Measurements from ENCODE around the gene STON2.

The STON2 gene

DNA sequence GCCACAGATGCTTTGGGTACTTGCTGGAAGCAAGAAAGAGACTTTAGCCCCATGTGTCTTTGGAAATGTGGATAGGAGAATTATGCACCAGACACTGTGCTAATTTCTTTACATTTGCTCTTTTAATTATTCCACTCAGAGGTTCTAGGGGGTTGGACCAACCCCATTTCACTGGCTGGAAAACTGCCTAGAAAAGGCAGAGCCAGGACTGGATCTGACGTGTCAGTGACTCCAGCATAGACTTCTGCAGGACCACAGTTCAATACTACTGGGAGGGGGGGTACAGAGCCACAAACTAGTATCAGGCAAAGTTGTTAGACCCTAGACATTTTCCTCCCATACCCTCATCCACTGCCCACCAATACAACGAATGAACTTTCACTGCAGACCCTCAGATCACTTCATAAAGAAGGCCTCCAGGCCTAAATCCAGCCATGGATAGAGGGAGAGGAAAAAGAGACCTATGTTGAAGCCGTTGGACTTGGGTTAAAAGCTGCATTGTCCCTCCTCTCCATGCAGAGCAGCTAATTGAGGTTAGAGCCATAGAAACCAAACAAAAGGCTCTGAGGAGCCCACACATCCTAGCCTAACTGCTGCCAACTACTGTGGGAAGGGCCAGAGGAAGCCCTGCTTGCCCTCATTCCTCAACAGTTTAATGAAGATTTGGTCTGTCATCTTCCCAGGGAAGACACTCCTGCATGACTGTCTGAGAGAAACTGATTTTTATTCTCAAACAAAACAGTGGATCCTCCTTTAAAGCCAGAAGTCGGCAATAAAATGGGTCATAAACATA lies 68.7 kb downstream of the STON2 start:
- no peak for DNase-seq (ENCODE audit: low spot score)

DNA sequence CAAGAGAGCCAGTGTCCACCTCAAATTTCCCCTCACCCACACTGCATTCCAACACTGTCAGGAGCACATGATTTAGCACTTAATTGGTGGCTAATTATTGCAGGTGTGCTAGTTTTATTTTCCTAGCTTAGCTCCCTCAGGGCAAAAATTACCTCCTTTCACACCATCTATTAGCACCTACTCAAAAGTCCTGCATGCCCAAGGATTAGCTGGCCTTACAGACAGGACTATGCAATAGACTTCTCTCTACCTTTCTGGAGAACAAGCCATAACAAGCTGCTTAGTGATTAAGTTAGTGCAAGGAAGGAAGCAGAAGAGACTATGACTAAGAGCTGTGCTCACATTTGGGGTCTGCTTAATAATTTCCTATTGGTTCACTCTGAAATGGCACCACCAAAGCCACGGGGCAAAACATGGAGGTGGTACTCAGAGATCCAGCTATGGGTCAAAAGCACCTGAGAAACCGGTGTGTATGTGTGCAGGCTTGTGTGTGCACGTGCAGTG lies 69.5 kb downstream of the STON2 start:
- no peak for DNase-seq (ENCODE audit: low spot score)

DNA sequence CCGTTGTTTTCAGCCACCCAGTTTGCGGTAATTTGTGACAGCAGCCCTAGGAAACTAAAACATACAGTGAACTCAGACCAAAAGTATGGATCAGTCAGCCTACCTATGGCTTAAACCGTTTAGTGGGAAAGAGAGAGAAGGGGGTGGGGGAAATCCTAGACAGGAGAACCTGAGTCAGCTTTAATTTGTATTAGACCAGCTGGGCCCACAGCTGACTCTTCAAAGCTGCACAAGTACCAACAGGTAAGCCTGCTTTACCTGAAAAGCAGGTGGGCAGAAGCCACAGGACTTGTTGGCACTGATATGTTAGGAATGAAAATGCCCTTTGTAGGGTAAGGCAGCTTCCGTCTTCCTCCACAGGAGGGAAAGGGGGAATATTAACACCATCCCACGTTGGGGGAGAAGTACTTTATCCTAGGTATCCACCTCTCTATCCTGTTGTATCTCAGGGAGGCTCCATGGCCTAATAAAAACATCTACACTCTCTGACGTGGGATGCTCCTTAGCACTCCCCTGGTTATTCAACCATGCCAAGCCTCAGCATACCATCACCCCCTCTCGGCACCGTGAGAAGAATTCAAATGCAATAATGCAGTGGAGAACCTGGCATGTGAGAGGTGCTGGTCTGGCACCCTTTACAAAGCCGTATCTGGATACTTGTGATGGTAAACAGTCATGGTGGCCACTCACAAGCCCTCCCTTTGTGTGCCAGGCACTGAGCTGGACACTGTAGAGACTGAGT lies 70.3 kb downstream of the STON2 start:
- DNase-seq (ENCODE audit: low spot score), result no peak

DNA sequence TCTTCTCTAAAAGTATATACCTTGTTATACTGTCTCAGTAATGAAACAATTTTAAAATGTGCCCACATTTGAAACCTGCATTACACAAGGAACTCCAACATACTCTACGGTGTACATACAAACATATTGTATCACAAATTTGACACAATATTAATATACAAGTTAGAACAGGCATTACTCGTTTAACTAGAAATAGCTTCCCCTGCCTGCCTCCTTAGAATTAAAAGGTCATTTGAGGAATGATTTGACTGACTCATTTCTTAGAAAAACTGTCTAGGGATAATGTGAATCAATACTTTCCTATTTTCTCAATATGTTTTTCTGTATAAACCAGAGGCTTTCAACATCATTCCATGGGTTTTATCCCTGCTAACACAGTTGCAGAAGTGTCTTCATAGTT lies 73.7 kb downstream of the STON2 start:
- no peak for DNase-seq (ENCODE audit: low spot score)

DNA sequence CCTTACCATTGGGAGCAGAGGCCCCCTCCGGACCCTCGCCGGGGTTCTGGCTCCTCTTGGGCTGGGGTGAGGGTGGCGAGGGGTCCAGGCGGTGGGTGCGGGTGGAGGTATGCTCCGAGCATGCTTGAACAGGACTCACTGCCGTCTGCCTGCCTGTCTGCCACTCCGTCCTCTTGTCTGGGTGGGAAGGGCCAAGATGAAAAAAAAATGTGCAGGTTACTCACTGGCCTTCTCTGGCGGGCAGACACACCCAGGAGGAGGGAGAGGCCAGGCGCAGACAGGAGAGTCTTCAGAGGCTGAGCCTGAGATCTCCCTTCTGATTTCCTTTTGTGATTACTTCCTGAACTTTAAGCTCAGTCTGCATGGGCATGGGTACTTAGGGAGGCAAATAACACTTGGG lies 76.1 kb downstream of the STON2 start:
- DNase-seq (ENCODE audit: low spot score), result no peak

DNA sequence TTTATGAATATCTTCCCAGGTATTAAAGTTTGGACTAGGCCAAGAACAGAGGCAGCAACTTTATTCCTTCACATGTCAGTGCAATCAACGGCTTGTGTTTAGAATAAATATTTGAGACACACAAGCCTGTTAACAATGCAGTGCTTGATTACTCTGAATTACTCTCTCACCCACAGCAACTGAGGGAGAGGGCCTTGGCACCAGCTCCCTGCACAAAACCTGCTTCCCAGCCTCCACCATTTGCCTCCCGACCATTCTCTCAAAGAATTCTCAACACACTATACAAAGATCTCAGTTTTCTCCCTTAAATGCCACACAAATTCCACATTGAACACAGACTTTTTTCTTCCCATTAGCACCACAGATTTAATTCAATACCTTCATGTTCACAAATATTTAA lies 77.0 kb downstream of the STON2 start:
- no peak for DNase-seq (ENCODE audit: low spot score)

DNA sequence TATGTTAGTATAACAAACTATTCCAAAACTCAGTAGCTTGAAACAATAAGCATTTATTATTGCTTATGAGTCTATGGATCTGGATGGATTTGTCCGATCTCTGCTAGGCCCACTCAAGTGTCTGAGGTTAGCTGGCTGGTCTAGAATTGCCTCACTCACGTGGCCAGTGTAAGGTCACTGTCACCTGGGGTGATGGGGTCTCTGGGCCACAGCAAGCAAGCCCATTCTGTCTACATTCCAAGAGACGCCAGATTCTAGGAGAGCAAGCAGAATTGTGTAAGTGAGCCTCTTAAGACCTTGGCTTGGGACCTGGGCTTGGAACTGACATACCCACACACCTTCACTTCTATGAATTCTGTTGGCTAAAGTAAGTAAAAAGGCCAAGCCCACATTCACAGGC lies 80.2 kb downstream of the STON2 start:
- no peak for DNase-seq (ENCODE audit: low spot score)

DNA sequence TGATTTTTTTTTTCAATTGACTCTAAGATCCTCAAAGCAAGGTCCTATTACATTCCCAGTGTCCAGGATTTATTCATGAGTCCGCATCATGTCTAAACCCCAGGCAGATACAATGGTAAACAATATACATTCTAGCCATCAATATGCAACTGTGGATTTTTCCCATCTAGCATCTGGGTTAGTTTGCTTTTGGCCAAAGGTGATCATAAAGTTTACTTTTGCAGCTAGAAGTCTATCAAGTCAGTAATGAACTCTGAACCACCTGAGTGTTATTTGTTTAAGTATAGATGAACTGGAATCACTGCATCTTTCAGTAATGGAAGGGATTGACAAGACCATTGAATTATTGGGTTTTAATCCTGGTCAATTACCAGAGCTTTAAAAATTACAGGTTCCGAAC lies 80.8 kb downstream of the STON2 start:
- no peak for DNase-seq (ENCODE audit: low spot score)

DNA sequence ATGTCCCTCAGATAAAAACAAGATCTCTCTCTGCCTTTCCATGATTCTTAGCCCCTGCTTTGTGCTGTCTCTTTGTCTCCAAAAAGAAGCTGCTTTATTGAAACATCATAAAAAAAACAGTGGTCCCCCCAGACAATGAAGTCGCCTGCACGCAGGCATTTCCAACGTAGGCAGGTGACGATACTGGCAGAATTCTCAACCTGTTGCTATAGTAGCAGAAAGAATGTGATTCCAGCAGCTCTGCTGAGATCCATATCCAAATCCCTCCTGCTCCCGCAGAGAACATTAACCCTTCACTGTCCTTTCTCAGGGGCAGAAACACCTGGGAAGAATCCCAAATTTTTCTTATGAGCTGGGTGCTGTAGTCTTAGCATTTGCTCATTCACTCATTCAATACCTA lies 84.8 kb downstream of the STON2 start:
- DNase-seq (ENCODE audit: low spot score), result no peak

DNA sequence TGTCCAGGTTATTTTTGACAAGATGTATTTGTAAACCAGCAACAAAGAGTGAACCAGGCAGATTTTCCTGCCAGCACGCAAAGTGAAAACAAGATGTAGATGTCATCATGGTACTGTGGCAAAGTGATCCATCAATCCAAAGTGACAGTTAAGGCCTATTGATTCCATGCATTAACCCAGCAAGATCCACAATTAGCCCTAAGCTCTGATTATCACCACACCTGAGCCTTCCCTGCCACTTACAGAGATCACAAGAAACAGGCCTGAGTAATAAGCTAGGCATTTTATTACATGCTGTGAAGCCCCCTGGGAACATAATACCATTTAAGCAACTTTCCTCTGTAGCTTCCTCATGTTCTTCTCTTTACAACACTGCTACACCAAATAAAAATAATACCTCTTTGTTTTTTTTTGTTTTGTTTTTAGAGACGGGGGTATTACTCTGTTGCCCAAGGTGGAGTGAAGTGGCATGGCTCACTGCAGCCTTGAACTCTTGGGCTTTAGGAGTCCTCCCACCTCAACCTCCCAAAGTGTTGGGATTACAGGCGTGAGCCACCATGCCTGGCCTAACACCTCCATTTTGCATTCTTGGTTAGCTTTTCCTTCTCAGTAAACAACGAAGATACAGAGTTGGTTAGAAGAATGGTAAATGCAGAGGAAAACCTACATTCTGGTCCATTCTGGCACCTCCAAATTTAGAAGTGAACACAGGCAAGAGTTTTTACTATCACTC lies 85.5 kb downstream of the STON2 start:
- no peak for DNase-seq (ENCODE audit: low spot score)

DNA sequence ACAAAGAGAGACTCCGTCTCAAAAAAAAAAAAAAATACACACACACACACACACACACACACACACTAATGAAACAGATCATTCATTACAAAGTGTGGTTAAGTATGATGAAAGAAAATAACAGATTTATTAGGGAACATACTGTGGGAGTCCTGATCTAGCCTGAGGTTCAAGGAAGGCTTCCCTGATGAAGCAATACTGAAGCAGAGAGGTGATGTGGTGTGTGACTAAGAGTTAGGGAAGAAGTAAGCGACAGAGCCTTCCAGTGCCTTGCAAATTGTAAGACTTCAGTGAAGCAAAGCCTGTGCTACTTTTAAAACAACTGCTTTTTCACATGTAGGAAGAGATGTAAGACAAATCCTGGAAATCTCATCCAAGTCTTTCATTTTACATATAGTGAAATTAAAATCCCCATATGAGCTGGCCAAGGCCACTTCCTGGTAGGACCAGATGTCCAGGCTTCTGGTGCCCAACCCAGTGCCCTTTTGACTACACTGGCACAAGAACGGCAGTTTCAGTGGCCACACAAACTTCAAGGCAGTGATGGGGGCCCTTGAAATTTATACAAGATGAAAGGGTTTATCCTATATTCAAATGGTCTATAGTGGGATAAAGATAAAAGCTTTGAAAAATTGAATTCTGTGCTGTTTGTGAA lies 86.2 kb downstream of the STON2 start:
- DNase-seq (ENCODE audit: low spot score), result no peak

DNA sequence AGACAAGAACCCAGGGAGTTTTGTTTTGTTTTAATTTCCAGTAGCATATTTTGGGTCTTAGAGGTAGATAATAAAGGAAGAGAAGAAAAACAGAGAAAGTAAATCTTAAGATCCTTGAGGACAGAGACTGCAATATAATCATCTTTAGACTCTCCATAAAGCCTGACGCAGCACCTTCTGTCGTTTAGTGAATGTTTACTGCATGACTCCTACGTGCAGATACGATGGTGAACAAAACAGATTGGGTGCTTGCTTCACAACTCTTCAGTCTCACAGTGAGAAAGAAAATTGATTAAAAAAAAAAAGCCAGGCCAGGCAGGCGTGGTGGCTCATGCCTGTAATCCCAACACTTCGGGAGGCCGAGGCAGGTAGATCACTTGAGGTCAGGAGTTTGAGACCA lies 86.9 kb downstream of the STON2 start:
- no peak for DNase-seq (ENCODE audit: low spot score)

DNA sequence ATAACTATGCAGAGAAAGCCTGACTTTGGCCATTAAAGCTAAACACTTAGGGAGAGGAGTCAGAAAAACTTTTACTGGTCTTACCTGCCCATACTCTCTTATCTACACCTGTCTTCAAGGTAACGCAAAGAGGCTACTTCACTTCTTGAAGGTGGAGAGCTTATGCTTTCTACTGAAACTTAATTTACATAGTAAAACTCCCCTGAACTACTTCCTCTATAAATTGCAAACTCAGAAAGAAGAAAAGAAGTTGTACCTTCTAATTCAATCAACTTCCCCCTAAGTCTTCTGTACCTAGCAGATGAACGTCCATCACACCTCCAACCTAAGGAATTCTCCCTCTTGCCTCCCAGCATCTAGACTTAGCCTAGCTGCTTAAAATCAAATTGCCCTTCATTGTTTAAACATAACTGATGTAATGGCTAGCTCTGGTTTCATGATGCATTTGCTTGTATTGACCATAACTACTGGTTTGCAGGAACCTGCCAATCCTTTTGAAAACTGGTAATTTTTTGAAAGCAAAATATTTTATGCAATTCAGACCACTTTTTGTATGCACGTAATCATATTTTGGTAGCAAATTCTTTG lies 87.7 kb downstream of the STON2 start:
- DNase-seq (ENCODE audit: low spot score), result no peak

DNA sequence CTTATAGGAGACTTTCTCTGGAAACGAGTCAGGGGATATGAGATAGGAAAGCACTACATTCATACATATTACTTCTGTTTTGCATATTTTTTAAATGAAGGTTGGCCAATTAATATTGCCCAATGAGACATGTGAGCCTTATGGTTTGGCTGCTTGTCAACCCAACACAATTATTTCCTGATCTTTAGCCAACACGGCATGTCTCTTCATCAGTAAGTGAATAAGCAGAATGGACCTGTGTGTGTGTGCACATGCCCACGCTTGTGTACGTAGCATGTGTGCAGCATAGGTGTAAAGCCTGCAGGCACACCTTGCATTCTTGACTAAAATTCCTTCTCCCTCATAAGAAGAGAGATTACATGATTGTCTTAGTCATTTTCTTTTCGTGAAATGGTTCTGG lies 88.3 kb downstream of the STON2 start:
- no peak for DNase-seq (ENCODE audit: low spot score)

DNA sequence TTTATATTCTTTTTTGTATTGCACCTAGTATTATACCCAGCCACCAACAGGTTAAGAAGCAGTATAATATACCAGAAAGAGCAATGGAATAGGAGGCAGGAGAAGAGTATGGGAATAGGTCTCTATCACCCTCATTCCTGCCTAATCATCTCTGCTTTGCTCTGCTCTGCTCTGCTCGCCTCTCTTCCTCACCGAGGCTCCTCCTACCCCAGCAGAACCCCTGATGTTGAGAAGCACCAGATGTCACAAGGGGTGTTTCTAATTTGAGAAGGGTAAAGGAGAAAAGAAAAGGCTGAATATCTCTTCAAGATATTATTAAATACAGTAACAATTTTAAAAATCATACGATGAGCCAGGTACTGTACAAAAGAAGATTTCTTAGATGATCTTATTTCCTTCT lies 89.0 kb downstream of the STON2 start:
- no peak for DNase-seq (ENCODE audit: low spot score)

DNA sequence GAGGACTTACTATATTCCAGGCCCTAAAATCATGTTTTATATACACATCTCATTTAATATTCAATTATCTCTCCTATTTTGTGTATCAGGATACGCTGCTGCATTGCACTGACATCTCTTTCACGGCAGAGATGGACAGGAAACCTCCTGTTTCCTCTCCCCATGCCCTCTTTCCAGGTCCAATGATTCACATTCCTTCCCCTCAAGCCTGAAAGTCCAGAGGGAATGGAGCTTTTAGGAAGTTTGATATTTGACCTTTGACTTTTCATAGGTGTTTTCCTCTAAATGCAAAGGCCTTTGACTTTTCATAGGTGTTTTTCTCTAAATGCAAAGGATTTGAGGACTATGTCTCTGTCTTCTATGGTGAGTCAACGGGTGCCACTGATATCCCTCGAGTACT lies 89.5 kb downstream of the STON2 start:
- DNase-seq (ENCODE audit: low spot score), result no peak

DNA sequence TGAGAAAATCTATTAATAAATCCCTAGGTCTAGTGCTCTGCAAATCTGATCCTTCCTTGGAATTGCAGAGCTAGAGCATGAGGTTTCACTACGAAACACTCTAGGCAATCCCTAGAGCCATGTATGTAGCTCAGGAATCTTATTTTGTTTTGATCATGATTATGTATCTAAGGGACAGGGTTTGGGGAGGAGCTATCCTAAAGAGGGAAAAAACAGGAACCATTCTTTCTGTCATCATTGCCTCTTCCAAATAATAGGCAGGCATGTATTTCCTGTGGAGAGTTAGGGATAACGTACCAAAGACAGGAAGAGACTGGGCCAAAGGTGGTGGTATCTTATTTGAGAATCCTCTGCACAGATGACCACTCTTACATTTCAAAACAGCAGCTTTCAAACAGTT lies 90.6 kb downstream of the STON2 start:
- DNase-seq (ENCODE audit: low spot score), result no peak

DNA sequence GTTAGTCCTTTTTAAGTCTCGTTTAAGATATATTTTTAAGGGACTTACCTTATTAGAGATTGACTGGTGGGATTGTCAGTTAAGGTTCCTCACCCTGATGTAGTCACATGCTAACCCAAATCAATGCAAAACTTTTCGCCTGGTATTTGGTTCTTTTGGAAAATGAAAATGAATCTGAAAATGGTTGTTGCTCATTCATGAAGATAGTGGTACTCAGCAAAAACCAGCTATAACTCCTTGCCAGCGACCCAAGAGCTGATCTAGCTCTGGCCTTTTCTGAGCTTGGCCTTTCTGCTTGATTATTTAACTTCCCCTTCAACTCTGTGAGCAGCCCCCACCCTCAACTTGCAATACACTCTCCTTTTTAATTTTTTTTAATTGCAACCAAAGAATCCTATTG lies 94.4 kb downstream of the STON2 start:
- no peak for DNase-seq (ENCODE audit: low spot score)

DNA sequence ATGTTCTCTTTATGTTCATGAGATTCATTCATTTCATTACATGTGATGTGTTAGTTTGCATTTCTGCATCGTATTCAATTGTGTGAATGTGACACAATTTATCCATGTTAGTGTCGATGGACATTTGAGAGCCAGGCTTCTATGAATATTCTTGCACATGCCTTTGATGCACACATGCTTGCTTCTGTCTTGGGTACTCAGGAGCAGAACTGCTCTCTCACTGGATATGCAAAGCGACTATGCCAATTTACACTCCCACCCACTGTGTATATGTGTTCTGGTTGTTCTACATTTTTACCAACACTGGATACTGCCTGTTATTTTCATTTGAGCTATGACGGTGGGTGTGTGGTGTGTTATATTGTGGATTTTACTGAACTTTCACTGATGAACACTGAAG lies 95.1 kb downstream of the STON2 start:
- no peak for DNase-seq (ENCODE audit: low spot score)

DNA sequence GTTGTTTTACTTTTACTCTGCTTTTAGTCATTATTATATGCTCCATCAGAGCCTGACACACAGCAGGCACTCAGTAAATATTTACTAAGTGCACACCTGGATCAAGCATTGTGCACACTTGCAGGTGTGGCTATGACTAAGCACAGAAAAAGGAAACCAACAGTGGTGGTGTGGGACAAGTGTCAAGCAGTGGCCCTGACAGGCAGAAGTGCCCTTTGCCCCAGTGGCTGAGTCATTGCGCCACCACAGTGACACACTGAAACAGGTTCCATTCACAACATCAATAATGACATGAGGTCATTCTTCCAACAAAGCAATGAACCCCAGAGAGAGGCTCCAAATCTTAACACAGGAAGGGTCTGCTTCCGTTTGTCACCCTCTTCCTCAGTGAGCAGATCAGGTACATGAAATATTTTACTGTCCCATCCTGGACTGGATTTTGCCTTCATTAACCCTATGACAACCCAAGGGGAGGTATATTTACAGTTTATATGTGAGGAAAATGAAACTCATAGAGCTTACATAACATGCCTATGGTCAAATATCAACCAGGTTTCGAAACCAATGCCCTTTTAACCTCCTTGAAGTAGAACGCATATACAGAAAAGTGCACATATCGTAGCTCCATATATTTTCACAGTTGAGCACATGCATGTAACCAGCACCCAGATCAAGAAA lies 96.7 kb downstream of the STON2 start:
- no peak for DNase-seq (ENCODE audit: low spot score)

DNA sequence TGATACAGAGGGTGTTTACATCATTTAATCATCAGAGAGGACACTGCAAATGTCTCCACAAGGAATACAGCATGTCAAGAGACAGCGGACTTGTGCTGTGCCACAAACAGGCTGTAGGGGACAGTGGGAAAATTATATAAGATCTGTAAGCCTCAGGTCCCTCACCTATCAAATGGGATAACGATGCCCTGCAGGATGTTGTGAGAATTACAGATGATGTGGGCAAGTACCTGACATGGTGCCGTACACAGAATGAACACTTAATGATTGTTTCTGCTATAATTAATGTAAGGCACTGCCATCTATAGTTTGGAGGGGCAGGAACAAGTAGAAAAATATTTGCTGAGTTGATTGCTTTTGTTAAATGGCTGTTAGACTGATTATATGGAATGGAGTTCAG lies 97.5 kb downstream of the STON2 start:
- DNase-seq (ENCODE audit: low spot score), result no peak
